DMS114 treated with DMSO at 0.1 percent for 48 hours (cell line): ENCODE data around the gene TXLNB.
A peak's percentile ranks its signal among the peaks of the same experiment; 100 is the strongest.

Experiments used
- DNase-seq: peaks from one replicate; lab custom pipeline; 2025; ENCODE audit not compliant: unreplicated experiment; lab: John Stamatoyannopoulos, UW

TXLNB gene

DNA sequence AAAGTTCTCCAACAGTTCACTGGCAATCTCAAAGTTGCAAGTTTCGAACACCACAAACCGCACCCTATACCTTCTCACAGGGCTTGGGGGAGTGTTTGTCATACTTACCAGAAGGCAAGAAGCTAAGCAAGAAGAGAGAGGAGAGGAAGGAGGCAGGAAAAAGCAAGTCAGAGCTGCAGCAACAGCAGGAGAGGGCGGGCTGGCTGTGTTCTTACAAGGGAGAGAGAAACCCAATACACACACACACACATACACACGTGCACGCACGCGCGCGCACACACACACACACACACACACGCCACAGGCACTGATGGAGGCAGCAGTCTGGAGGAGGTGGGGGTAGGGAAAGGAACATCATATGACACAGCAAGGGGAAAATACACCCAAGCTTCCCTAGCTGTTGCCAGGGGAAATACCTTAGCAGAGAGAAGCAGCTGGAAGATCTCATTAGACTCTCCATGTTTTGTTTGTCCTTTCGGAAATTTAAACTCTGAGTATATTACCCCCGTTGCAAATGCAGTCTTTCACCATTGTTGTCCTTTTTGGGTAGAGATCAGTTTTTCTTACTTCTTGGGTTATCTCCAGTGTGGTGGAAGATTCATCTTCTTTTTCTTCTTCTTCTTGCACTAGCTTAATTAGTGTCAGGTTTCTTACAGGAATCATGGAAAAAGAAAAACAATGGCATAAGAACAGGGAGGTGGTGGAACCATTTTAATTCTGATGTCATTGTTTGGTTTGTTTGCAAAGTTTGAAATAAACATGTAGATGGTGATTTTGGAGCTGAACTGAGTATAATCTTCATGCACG, at the start of gene TXLNB:
TSS of gene TXLNB (minus strand) at position 186 of the 807 bp plus-strand sequence. CDS start 3,099 bp downstream, outside the sequence.
- DNase-seq: no peak

DNA sequence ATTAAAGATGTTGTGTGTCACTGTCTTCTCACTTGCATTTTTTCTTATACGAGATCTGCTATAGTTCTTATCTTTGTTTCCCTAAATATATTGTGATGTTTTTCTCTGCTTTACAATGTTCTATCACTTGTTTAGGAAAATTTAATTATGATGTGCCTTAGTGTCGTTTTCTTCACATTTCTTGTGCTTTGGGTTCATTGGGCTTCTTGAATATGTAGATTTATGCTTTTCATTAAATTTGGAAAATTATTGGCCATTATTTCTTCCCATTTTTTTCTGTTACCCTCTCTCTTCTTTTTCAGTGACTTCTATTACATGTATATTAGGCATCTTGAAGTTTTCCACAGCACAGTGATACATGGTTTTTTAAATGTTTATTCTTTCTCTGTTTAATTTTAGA, 49.3 kb upstream of the TXLNB start:
- DNase-seq: no peak

- no peak for DNase-seq
These were observed 47.0 kb upstream of the TXLNB start for GRCh38 chr6:139338795-139339194.

DNA sequence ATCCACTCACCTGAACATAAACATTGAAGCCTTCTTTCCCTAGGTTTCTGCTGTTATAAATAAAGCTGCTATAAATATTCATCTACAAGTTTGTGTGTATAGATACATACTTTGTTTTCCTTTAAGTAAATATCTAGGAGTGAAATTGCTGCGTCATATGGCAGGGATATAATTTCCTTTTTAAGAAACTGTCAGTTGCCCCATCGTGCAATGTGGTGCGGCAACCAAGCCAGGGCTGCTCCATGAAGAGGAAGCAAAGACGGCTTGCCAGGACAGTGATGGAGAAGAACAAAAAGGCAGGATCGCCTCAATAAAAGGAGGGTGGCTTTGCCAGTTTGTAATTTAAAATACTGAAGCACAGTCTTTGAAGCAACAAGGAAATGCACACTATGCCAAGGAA, 46.0 kb upstream of the TXLNB start:
- no peak for DNase-seq

- no peak for DNase-seq
These were observed 45.2 kb upstream of the TXLNB start for GRCh38 chr6:139337001-139337400.

DNA sequence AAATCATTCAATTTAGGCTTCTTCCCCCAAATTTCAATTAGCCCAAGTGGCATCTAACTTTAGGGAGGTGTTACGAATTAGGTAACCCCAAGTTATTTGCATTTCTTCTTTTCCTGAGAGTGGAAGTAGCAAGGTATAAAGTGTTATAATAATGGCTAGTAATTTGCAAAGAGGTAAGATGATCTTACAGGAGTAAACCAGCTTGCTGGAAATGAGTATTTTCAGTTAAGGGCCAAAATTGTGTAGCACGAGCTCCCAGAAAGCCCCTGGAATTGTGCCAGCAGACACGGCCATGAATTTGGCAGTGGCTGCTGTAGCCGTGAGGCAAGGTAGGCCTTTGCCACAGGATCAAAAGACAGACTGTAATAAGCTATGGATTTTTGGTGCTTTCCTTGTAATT, 44.7 kb upstream of the TXLNB start:
- no peak for DNase-seq

- DNase-seq: no peak
These were observed 43.8 kb upstream of the TXLNB start for GRCh38 chr6:139335447-139336210.

- no peak for DNase-seq
These were observed 43.1 kb upstream of the TXLNB start for GRCh38 chr6:139334806-139335446.

DNA sequence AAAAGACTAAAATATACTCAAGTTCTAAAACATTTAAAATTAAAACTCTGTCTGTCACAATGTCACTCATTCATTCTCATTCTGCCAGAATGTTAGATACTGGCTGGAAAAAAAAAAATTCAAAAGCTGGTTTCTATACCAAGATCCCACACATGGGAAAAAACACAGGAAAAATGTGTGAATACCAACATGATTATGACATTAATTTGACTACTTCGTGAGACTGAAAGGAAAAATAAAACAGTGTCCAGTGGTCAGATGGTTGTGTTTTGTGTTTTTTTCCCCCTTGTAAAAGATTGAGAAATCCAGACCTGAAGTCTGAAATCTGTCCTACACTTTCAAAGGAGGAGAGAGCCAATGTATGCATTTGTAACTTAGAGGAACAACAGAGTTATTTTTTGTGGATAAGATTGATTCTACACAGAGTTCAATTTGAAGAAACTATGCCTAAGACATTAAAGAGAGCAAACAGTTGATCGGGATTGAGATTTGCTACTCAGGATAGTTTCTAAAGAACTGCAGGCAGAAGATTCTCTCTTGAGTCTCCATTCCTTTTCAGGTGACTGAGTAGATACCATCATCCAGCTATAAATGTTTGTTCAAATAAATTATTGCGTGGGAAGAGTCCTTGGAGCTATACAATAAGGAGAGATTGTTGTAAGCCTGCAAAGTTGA, 39.2 kb upstream of the TXLNB start:
- no peak for DNase-seq

- no peak for DNase-seq
These were observed 38.5 kb upstream of the TXLNB start for GRCh38 chr6:139330306-139330705.

GRCh38 chr6:139329224-139329623, 37.4 kb upstream of the TXLNB start:
- DNase-seq: no peak

GRCh38 chr6:139327038-139327437, 35.2 kb upstream of the TXLNB start:
- DNase-seq: no peak

GRCh38 chr6:139325686-139326085, 33.9 kb upstream of the TXLNB start:
- no peak for DNase-seq

GRCh38 chr6:139325125-139325524, 33.3 kb upstream of the TXLNB start:
- no peak for DNase-seq

GRCh38 chr6:139324301-139324555, 32.4 kb upstream of the TXLNB start:
- no peak for DNase-seq

DNA sequence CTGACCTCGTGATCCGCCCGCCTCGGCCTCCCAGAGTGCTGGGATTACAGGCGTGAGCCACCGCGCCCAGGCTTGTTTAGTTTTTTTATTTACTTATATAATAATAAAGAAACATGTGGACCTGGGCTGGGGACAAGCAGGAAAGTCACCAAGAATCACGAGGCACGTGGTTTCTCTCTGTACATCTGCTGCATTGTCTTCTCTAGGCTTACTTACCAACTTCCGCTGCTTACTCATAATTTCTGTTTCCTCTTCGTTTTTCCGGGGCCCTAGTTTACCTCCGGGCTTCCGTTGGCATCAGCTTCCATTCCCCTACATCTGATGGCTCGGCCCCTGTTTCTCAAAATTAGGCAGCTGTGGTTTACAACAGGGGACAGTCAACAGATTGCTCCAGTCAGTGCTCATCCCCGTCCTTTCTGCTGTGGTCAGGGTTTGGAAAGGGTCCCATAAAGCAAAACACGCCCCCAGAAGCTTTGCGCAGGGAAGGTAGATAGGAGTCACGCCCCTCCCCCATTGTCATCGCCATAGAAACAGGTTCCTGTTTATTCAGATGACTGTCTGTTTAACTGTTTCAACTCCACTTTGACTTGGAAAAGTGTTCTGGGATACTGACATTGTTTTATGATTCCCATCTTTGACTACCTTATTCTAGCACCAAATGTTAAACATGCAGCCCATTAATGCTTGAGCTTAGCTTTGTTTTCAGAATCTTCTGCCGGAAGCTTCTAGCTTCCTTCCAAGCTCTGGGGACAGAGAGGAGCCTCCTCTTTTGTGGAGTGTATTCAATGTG, 31.9 kb upstream of the TXLNB start:
- DNase-seq: peak; percentile 29

DNA sequence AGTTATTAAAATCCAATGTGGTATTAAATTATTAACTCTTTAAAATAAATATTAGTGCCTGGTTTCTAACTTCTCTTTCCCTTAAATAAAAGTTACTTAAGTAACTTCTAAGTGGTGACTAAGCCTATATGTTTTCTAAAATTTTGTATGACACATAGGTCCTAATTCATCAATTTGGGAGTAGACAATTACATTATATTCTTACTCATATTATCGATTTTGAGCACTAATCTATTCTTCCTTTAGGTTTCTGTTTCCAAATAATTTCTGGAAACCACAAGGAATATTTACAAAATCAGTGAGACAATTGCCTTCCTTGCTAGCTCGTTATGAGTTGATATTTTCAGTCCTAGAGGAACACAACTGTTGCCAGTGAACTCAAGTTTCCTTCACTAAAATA, 28.3 kb upstream of the TXLNB start:
- no peak for DNase-seq

DNA sequence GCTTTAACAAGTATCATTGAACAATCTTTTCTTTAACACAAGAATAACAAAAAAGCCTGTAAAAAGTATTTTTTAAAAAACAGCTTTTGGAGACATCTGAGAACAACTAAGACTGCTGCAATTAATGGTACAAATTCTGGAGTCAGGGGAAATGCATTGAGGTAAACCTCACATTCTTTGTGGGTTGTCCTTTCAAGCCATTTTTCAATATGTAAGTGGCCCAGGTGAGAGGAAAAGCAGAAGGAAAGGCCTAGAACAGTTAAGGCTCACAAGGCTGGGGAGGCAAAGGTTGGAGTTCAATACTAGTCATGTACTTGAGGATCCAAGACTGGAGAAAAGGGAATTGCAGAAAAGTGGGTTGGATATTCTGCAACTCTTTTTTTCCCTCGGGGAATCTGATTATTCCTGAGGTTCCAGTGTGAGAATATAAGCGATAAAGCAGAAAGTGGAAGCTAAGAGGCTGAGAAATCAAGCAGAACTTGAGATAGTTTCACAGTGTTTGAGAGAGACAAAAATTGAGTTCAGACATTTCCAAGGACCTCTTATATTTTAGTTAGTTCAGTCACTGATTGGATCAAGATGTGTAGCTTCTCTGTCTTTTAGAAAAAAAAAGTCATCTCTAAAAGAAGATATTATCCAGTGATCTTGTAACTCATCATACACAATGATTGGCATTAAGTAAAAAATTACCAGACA, 25.0 kb upstream of the TXLNB start:
- DNase-seq: no peak

DNA sequence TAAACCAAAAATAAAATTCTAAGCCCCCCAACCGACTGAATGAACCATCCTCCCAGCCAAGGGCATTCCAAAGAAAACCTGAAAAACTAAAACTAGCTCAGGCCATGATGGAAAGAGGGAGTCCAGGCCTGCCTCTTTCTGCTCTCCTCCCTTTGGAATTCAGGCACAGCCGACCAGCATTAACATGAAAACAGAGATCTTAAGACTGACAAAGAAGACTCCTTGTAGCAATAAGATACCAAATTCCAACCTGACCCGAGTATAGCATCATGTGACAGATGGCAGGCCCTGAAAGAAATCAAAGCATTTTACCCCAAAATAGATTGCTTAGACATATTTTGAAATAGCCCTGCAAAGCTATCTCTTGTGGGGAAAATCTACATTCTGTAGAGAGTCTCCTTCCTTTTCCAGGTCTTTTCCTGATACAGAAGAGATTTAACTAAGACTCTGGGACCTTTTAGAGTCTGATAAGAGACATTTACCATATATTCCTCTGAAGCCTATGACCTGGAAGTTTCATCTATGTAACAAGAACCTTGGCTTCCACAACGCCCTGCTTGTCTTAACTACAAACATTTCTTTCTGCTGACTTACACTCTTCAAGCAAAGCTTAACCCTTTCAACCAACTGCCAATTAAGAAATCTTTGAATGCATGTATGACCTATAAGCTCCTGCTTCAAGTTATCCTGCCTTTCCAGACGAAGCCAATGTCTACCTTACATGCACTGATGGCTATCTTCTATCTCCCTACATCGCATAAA, 22.2 kb upstream of the TXLNB start:
- no peak for DNase-seq

DNA sequence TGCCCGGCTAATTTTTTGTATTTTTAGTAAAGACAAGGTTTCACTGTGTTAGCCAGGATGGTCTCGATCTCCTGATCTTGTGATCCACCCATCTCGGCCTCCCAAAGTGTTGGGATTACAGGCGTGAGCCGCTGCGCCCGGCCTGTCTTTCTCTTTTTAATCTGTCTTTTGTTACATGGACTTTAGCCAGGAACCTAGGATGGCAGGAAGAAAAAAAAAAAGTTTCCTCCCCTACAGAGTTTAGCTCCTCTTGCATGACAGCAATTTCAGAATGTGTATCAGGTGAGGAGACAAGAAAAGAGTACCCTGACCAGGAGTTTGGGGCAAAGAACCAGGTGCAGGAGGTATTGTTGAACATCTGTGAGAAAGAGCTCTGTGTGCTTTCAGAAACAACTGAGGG, 21.4 kb upstream of the TXLNB start:
- DNase-seq: no peak
